Neutrophil (primary cell): ENCODE data around the gene COQ9.

Experiments
- H3K27ac ChIP-seq: fragments of 200-600 bp; sonication (generic); 2 replicates; pipeline ENCODE4 v1.5.1; 2016; ENCODE audit warnings: mild to moderate bottlenecking, moderate library complexity
- H3K27me3 ChIP-seq: fragments of 200-600 bp; sonication (generic); 2 replicates; pipeline ENCODE4 v1.6.0; 2016; ENCODE audit warnings: mild to moderate bottlenecking
- H3K36me3 ChIP-seq: fragments of 200-600 bp; sonication (generic); 2 replicates; pipeline ENCODE4 v1.5.1; 2017
- H3K4me1 ChIP-seq, 2 experiments: fragments of 200-600 bp in 1 of 2; sonication (generic) in 1 of 2; 1 replicate in 1 of 2; 2 replicates in 1 of 2; pipeline versions ENCODE4 v1.5.1 to v1.6.1; 2013 to 2016; ENCODE audit warnings: low read depth in 1 of 2, low read length in 1 of 2, mild to moderate bottlenecking in 1 of 2, moderate library complexity in 1 of 2; ENCODE audit not compliant: control insufficient read depth in 1 of 2, insufficient read depth in 1 of 2
- H3K4me3 ChIP-seq, 2 experiments: fragments of 200-600 bp in 1 of 2; sonication (generic) in 1 of 2; 1 replicate in 1 of 2; 2 replicates in 1 of 2; pipeline ENCODE4 v1.5.1; 2013 to 2016; ENCODE audit warnings: low read depth in 1 of 2, low read length in 1 of 2, mild to moderate bottlenecking in 1 of 2, moderate library complexity in 1 of 2
- H3K9me3 ChIP-seq: fragments of 200-600 bp; sonication (generic); 2 replicates; pipeline ENCODE4 v1.5.1; 2016
- TF ChIP-seq, protein P1 (sequence below): fragments of 200-600 bp; sonication (generic); IDR thresholded peaks from 2 replicates; pipeline ENCODE4 v1.5.1; 2016; ENCODE audit warnings: antibody characterized with exemption

Gene COQ9

DNA sequence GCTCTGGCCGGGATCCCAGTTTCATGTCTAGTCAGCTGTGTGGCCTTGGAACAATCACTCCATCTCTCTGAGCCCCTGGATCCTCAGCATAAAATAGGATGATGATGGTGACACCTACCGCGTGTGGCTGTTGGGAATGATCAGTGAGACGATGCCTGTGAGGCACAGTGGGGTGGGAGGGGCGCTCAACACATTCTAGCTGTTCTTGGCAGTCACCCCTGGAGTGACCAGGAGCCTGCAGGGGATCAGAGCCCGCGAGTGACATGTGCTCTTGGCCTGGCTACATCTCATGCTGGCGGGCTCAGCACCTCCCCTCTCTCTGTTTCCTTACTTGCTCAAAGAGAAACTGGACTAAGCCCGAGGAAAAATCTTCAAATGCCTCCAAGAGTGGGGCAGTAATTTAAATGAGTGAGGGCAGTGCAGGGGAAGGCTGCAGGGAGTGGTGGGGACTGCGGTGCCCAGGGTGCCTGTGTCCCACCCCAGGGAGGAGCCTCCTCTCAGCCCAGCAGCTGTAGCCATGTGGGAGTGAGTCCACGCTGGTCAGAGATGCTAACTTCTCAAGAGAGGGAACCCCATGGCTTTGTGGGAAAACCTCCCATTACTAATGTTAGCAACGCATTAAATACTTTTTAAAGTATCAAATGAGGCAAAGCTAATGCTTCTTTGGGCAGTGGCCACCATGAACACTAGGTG, 62.1 kb downstream of the COQ9 start:
- H3K27me3 ChIP-seq: no peaks in the 10 kb centered on the region
- H3K4me3 ChIP-seq: no peak overlapping the region
- TF ChIP-seq, protein P1, sequence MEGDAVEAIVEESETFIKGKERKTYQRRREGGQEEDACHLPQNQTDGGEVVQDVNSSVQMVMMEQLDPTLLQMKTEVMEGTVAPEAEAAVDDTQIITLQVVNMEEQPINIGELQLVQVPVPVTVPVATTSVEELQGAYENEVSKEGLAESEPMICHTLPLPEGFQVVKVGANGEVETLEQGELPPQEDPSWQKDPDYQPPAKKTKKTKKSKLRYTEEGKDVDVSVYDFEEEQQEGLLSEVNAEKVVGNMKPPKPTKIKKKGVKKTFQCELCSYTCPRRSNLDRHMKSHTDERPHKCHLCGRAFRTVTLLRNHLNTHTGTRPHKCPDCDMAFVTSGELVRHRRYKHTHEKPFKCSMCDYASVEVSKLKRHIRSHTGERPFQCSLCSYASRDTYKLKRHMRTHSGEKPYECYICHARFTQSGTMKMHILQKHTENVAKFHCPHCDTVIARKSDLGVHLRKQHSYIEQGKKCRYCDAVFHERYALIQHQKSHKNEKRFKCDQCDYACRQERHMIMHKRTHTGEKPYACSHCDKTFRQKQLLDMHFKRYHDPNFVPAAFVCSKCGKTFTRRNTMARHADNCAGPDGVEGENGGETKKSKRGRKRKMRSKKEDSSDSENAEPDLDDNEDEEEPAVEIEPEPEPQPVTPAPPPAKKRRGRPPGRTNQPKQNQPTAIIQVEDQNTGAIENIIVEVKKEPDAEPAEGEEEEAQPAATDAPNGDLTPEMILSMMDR: no peak
- no peaks in the 10 kb centered on the region for H3K9me3 ChIP-seq
- H3K4me1 ChIP-seq: no peaks in the 10 kb centered on the region
- H3K36me3 ChIP-seq: no peaks in the 10 kb centered on the region
- no peak overlapping the region for H3K27ac ChIP-seq

DNA sequence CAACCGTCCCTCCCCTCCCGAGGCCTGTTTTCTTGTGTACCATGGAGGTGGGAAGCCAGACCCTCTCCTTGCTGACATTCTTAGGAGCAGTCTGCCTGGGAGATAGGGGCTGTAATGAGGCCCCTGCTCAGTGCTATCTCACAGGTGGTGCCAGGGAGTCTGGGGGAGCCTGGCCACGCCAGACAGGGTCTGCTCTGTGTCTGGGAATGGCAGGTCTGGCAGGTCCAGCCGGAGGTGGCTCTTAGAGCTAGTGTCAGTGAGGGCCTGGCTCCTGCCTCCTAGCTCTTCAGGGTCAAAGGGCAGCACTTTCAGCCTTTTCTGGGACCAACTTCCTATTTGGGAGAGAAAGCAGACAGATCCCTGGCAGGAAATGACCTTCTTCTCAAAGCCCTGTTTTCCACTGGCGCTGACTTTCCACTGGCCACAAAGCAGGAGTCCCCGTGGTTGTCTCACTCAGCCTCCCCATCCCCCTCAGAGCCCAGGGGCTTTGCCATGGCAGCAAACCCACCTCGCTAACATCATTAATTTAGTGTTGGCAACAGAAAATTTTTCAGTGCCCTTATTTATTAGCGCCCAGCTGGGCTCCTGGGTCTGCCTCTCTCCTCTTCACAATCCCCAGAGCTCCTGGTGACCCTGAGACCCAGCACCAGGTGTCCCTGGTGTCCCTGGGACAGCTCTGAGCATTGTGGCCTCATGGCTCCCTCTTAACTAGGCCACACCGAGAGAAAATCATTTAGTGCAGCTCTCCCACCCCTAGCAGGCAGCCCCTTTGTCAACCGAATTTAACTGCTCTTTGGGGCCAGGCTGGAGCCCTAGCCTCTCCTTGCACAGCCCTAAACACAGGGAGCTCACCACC, 63.0 kb downstream of the COQ9 start:
- Histone ChIP-seq H3K4me3 (no peak overlapping the region), H3K36me3 (no peaks in the 10 kb centered on the region), H3K27ac (no peak overlapping the region), H3K9me3 (no peaks in the 10 kb centered on the region), H3K4me1 (no peaks in the 10 kb centered on the region), H3K27me3 (no peaks in the 10 kb centered on the region)
- TF ChIP-seq, protein P1: no peak
